SKM-1 treated with dmso at 0.1 percent for 144 hours (cell line): ENCODE data around the gene SUCO.
"Not testable (repeated sequence)": the region's sequence is repeated elsewhere in the genome, so short reads cannot be mapped to it uniquely, and the experiment has no call there.

ENCODE experiments used
- DNase-seq: peaks from one replicate; lab custom pipeline; 2025; ENCODE audit not compliant: unreplicated experiment; lab: John Stamatoyannopoulos, UW

Gene SUCO

GRCh38 chr1:172603816-172604215, 70.9 kb downstream of the SUCO start:
- no peak for DNase-seq

GRCh38 chr1:172605641-172606040, 72.7 kb downstream of the SUCO start:
- no peak for DNase-seq

- no peak for DNase-seq
Observed at GRCh38 chr1:172607145-172607544, 74.2 kb downstream of the SUCO start.

GRCh38 chr1:172608098-172608601, 75.2 kb downstream of the SUCO start:
- no peak for DNase-seq

- DNase-seq, result peak; percentile 40
Observed at GRCh38 chr1:172609528-172609927, 76.6 kb downstream of the SUCO start.

- DNase-seq, result no peak
Observed at GRCh38 chr1:172612478-172612877, 79.5 kb downstream of the SUCO start.

- DNase-seq, result no peak
Observed at GRCh38 chr1:172613294-172613693, 80.3 kb downstream of the SUCO start.

GRCh38 chr1:172616195-172616594, 83.2 kb downstream of the SUCO start:
- DNase-seq, result peak; percentile 61

- peak; percentile 81 for DNase-seq
Observed at GRCh38 chr1:172616636-172617035, 83.7 kb downstream of the SUCO start.

GRCh38 chr1:172620603-172621002, 87.7 kb downstream of the SUCO start:
- DNase-seq, result not testable (repeated sequence)

GRCh38 chr1:172622541-172622940, 89.6 kb downstream of the SUCO start:
- DNase-seq, result peak; percentile 71

GRCh38 chr1:172623748-172624147, 90.8 kb downstream of the SUCO start:
- no peak for DNase-seq

GRCh38 chr1:172626845-172627244, 93.9 kb downstream of the SUCO start:
- no peak for DNase-seq

- no peak for DNase-seq
Observed at GRCh38 chr1:172627702-172628101, 94.8 kb downstream of the SUCO start.

- DNase-seq, result no peak
Observed at GRCh38 chr1:172628401-172628800, 95.5 kb downstream of the SUCO start.

GRCh38 chr1:172629170-172629569, 96.2 kb downstream of the SUCO start:
- DNase-seq, result no peak

GRCh38 chr1:172629638-172630037, 96.7 kb downstream of the SUCO start:
- DNase-seq, result no peak

- no peak for DNase-seq
Observed at GRCh38 chr1:172630056-172630818, 97.3 kb downstream of the SUCO start.

- no peak for DNase-seq
Observed at GRCh38 chr1:172630868-172631267, 97.9 kb downstream of the SUCO start.

GRCh38 chr1:172637522-172637921, 104.6 kb downstream of the SUCO start:
- no peak for DNase-seq

- no peak for DNase-seq
Observed at GRCh38 chr1:172638249-172638648, 105.3 kb downstream of the SUCO start.

GRCh38 chr1:172638885-172639831, 106.2 kb downstream of the SUCO start:
- no peak for DNase-seq
